ENCODE measurements around the gene SGTA.

The SGTA gene

GRCh38 chr19:2763687-2764086, 19.4 kb downstream of the SGTA start:
- H3K27me3 ChIP-seq (ENCODE audit: low read depth, low read length) = no peaks in the 10 kb centered on the region
- no peaks in the 10 kb centered on the region for H3K4me1 ChIP-seq (ENCODE audit: low read length)
- no peak overlapping the region for H2AFZ ChIP-seq (ENCODE audit: low read depth, low read length)
- 0 out of 2 replicates have a peak, but pooled peaks cover 5% of the 10 kb centered on the region for H4K20me1 ChIP-seq (ENCODE audit: insufficient read depth, low read length)
- H3K27ac ChIP-seq (ENCODE audit: low read length) = no peak overlapping the region
- H3K4me2 ChIP-seq (ENCODE audit: low read length) = no peak overlapping the region
- no peak overlapping the region for H3K4me3 ChIP-seq (ENCODE audit: low read length)
- no peak overlapping the region for H3K9ac ChIP-seq (ENCODE audit: low read length)
- peaks cover 10% of the 10 kb centered on the region for H3K79me2 ChIP-seq (ENCODE audit: low read length)
- H3K36me3 ChIP-seq (replicated peaks; ENCODE audit: low read depth, low read length) = peaks cover 57% of the 10 kb centered on the region
- no peaks in the 10 kb centered on the region for H3K9me3 ChIP-seq (ENCODE audit: insufficient read depth, low read length)
- TF ChIP-seq CTCF (IDR thresholded peaks at IDR 0.05; ENCODE audit: low read depth, low read length) (no peak), EZH2phosphoT487 (IDR thresholded peaks at IDR 0.05; ENCODE audit: low read depth) (no peak)

- Histone ChIP-seq H2AFZ (ENCODE audit: low read depth, low read length) (no peak overlapping the region), H4K20me1 (ENCODE audit: insufficient read depth, low read length) (no peaks in the 10 kb centered on the region), H3K79me2 (ENCODE audit: low read length) (peaks cover 3% of the 10 kb centered on the region; the same call in 1 of the 2 replicates), H3K4me1 (ENCODE audit: low read length) (no peaks in the 10 kb centered on the region), H3K27ac (ENCODE audit: low read length) (no peak overlapping the region), H3K27me3 (ENCODE audit: low read depth, low read length) (no peaks in the 10 kb centered on the region), H3K4me3 (ENCODE audit: low read length) (no peak overlapping the region), H3K9me3 (ENCODE audit: insufficient read depth, low read length) (no peaks in the 10 kb centered on the region), H3K36me3 (replicated peaks; ENCODE audit: low read depth, low read length) (peaks cover 56% of the 10 kb centered on the region), H3K9ac (ENCODE audit: low read length) (no peak overlapping the region), H3K4me2 (ENCODE audit: low read length) (no peak overlapping the region)
- no peak for TF ChIP-seq EZH2phosphoT487 (IDR thresholded peaks at IDR 0.05; ENCODE audit: low read depth)
- no peak for TF ChIP-seq CTCF (IDR thresholded peaks at IDR 0.05; ENCODE audit: low read depth, low read length)
Observed at GRCh38 chr19:2762783-2763496, 20.1 kb downstream of the SGTA start.

GRCh38 chr19:2761876-2762782, 20.9 kb downstream of the SGTA start:
- Histone ChIP-seq H3K4me2 (ENCODE audit: low read length) (no peak overlapping the region), H3K36me3 (replicated peaks; ENCODE audit: low read depth, low read length) (peaks cover 53% of the 10 kb centered on the region), H3K79me2 (ENCODE audit: low read length) (no peaks in the 10 kb centered on the region), H2AFZ (ENCODE audit: low read depth, low read length) (no peak overlapping the region), H3K4me1 (ENCODE audit: low read length) (no peaks in the 10 kb centered on the region), H4K20me1 (ENCODE audit: insufficient read depth, low read length) (no peaks in the 10 kb centered on the region), H3K4me3 (ENCODE audit: low read length) (no peak overlapping the region), H3K9me3 (ENCODE audit: insufficient read depth, low read length) (no peaks in the 10 kb centered on the region), H3K9ac (ENCODE audit: low read length) (no peak overlapping the region), H3K27me3 (ENCODE audit: low read depth, low read length) (no peaks in the 10 kb centered on the region), H3K27ac (ENCODE audit: low read length) (no peak overlapping the region)
- TF ChIP-seq EZH2phosphoT487 (IDR thresholded peaks at IDR 0.05; ENCODE audit: low read depth) (no peak), CTCF (IDR thresholded peaks at IDR 0.05; ENCODE audit: low read depth, low read length) (no peak)

- Histone ChIP-seq H3K9ac (ENCODE audit: low read length) (no peak overlapping the region), H3K27ac (ENCODE audit: low read length) (no peak overlapping the region), H2AFZ (ENCODE audit: low read depth, low read length) (no peak overlapping the region), H3K36me3 (replicated peaks; ENCODE audit: low read depth, low read length) (peaks cover 47% of the 10 kb centered on the region), H3K9me3 (ENCODE audit: insufficient read depth, low read length) (no peaks in the 10 kb centered on the region), H3K4me2 (ENCODE audit: low read length) (no peak overlapping the region), H3K4me1 (ENCODE audit: low read length) (no peaks in the 10 kb centered on the region), H4K20me1 (ENCODE audit: insufficient read depth, low read length) (no peaks in the 10 kb centered on the region), H3K79me2 (ENCODE audit: low read length) (no peaks in the 10 kb centered on the region), H3K27me3 (ENCODE audit: low read depth, low read length) (no peaks in the 10 kb centered on the region), H3K4me3 (ENCODE audit: low read length) (no peak overlapping the region)
- TF ChIP-seq EZH2phosphoT487 (IDR thresholded peaks at IDR 0.05; ENCODE audit: low read depth) (no peak), CTCF (IDR thresholded peaks at IDR 0.05; ENCODE audit: low read depth, low read length) (no peak)
Observed at GRCh38 chr19:2761309-2761677, 21.8 kb downstream of the SGTA start.
